Measurements from ENCODE around the gene TRPV2. TPM values are rescaled to one million over a fixed set of nuclear protein-coding genes. Genes with fewer than 3 reads are reported as not detected.

Gene TRPV2
- total RNA-seq, 1 experiment from 2014 or later = 1.0 TPM

DNA sequence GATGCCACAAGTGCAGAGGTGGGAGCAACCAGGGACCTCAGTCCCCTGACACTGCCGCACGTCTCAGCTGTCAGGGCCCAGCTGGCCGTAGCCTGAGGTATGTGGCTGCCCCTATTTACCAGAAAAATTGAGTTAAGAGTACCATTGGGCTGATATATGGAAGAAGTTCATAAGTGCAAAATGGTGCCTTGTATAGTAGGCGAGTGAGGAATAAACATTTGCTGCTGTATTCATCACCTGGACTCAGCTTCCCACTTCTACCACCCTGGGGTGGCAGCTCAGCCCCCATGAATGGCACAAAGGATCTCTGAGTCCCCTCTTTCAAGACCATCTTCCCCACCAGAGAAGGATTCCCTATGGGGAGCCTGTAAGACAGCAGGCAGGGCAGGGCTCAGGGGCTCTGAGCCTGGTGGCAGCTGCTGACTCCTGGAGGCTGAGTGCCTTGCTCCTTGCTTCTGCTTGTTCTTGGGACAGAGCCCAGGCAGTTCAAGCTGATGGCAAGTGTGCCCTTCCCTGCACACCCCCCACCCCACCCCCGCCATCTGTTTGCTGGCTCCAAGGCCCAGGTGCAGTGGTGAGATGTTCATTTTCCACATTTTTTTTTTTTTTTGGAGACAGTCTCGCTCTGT, 29.0 kb downstream of the TRPV2 start:
- Mint-ChIP-seq H3K9me3 (no peaks in the 10 kb centered on the region; a peak in 1 of 5 replicates), H3K27me3 (ENCODE audit: low read depth) (peaks cover 3% of the 10 kb centered on the region), H3K27ac (peak overlapping the region in 2 of 3 experiments; percentile 86 to 87; a peak in 4 of 7 replicates), H3K36me3 (ENCODE audit: insufficient read depth in 1 of 3, low read depth in 3 of 3) (peaks cover 54 to 90% (median 79%) of the 10 kb centered on the region in 3 experiments), H3K4me1 (peaks cover 36 to 48% of the 10 kb centered on the region in 2 experiments), H3K4me3 (no peak overlapping the region; a peak in 1 of 5 replicates)
- no peak overlapping the region for H2BK12ac ChIP-seq (ENCODE audit: insufficient read length, low read depth, low read length)
- no peak overlapping the region for H3K23ac ChIP-seq (ENCODE audit: insufficient read length, low read depth, low read length)
- no peaks in the 10 kb centered on the region for H4K20me1 ChIP-seq (ENCODE audit: control insufficient read depth, insufficient read depth, insufficient read length)
- peak; percentile 75 for DNase-seq
- H3K4me1 ChIP-seq (ENCODE audit: insufficient read depth, low read length) = 0 out of 2 replicates have a peak, but pooled peaks cover 4% of the 10 kb centered on the region
- H3K23me2 ChIP-seq (ENCODE audit: insufficient read length, low read depth, low read length, poor library complexity, severe bottlenecking) = peaks cover 7% of the 10 kb centered on the region
- no peaks in the 10 kb centered on the region for H3K27me3 ChIP-seq (ENCODE audit: insufficient read depth, low read length)
- H3K4ac ChIP-seq (ENCODE audit: low read depth, low read length) = no peak overlapping the region
- no peak overlapping the region for H3T11ph ChIP-seq (ENCODE audit: low read length)
- H2BK15ac ChIP-seq (ENCODE audit: low read depth, low read length) = no peak overlapping the region
- peaks cover 6% of the 10 kb centered on the region for H3K79me1 ChIP-seq (ENCODE audit: insufficient read depth, low read depth, low read length, poor library complexity, severe bottlenecking)
- H3K27ac ChIP-seq (ENCODE audit: insufficient read length, low read depth, low read length) = no peak overlapping the region
- no peak overlapping the region for H3K18ac ChIP-seq (ENCODE audit: insufficient read length, low read depth, low read length)
- H3K14ac ChIP-seq (ENCODE audit: insufficient read depth, low read length) = no peak overlapping the region
- TF ChIP-seq, protein P1, sequence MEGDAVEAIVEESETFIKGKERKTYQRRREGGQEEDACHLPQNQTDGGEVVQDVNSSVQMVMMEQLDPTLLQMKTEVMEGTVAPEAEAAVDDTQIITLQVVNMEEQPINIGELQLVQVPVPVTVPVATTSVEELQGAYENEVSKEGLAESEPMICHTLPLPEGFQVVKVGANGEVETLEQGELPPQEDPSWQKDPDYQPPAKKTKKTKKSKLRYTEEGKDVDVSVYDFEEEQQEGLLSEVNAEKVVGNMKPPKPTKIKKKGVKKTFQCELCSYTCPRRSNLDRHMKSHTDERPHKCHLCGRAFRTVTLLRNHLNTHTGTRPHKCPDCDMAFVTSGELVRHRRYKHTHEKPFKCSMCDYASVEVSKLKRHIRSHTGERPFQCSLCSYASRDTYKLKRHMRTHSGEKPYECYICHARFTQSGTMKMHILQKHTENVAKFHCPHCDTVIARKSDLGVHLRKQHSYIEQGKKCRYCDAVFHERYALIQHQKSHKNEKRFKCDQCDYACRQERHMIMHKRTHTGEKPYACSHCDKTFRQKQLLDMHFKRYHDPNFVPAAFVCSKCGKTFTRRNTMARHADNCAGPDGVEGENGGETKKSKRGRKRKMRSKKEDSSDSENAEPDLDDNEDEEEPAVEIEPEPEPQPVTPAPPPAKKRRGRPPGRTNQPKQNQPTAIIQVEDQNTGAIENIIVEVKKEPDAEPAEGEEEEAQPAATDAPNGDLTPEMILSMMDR (conservative IDR thresholded peaks at IDR 0.05) = no peak
- no peak overlapping the region for H3K9ac ChIP-seq (ENCODE audit: extremely low read depth, insufficient read length, low read length)
- no peak overlapping the region for H3K4me2 ChIP-seq (ENCODE audit: insufficient read depth, insufficient read length, low read length)
- H3K79me2 ChIP-seq (ENCODE audit: insufficient read depth, low read length) = peaks cover 5% of the 10 kb centered on the region; the same call in 1 of the 2 replicates
- no peak overlapping the region for H4K8ac ChIP-seq (replicated peaks; ENCODE audit: insufficient read length, low read depth, low read length)
- H2AK5ac ChIP-seq (ENCODE audit: insufficient read length, low read length) = no peak overlapping the region
- no peak overlapping the region for H4K91ac ChIP-seq (ENCODE audit: insufficient read length, low read depth, low read length)
- H4K5ac ChIP-seq (ENCODE audit: insufficient read length, low read depth, low read length) = no peak overlapping the region
- WGBS (ENCODE audit: extremely low coverage, insufficient read length, low lambda C conversion rate) = no CpG with 5 or more reads among the region's 6 CpGs
- no peak overlapping the region for H2BK5ac ChIP-seq (ENCODE audit: insufficient read length, low read length)
- H3K9me3 ChIP-seq (ENCODE audit: control insufficient read depth, low read depth, low read length) = no peaks in the 10 kb centered on the region
- no peak overlapping the region for H3K56ac ChIP-seq (ENCODE audit: insufficient read length, low read depth, low read length)
- no peak overlapping the region for H2BK120ac ChIP-seq (ENCODE audit: low read depth, low read length, poor library complexity, severe bottlenecking)
- no peak overlapping the region for H2AFZ ChIP-seq (ENCODE audit: low read length)
- H2BK20ac ChIP-seq (ENCODE audit: low read depth, low read length, poor library complexity, severe bottlenecking) = no peak overlapping the region
